ENCODE data around the gene KRT6B.

Gene KRT6B

DNA sequence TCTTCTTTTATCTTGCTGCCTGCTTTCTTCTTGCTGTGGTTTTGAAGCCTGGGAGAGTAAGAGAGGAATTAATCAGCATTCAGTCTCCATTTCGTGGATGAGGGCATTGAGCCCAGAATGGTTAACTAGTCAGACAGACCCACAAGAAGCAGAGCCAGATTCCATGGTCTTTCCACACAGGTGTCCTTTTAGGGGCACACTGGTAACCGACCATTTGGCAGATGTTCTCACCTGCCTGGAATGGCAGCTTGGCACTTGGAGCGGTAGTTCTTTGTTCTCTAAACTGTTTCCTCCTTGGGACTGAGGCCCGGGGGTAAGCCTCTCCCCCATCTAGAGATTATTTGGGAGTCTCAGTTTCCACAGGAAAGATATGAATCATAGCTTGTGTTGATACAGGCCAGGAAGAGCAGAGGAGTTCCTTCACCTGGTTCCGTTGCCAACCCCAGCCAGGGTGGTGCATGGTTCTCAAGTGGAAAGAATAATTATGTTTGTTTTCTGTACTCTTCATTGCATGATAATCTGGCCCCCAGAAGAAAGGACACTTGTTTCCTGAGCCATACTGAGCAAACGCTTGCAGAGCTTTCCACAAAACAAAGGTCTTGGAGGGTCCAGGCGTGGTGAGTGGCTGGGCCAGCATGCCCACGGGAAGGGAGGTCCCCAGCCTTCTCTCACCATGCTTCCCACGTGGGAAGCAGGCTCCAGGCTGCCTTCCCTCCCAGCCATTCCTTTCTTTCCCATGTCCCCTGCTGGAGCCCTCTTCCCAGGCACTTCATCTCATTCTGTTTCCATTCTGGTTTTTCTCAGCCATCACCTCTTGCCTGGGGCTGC lies 15.7 kb downstream of the KRT6B start:
- DNase-seq (ENCODE audit: insufficient read length, low spot score) (no peak), FAIRE-seq (no peak)

DNA sequence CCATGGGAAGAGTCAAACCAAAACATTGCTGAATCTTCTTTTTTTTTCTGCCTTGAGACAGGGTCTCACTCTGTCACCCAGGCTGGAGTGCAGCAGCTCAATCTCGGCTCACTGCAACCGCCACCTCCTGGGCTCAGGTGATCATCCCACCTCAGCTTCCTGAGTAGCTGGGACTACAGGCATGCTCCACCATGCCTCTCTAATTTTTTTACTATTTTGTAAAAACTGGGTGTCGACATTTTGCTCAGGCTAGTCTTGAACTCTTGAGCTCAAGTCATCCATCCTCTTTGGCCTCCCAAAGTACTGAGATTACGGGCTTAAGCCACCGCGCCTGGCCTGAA lies 16.3 kb downstream of the KRT6B start:
- FAIRE-seq (no peak), DNase-seq (ENCODE audit: insufficient read length, low spot score) (no peak)
- TF ChIP-seq POLR2A (IDR thresholded peaks at IDR 0.05; ENCODE audit: low read depth, low read length), result no peak

More for the DNA sequence above, 15.7 kb downstream of the KRT6B start:
- TF ChIP-seq POLR2A (IDR thresholded peaks at IDR 0.05; ENCODE audit: low read depth, low read length), result no peak

DNA sequence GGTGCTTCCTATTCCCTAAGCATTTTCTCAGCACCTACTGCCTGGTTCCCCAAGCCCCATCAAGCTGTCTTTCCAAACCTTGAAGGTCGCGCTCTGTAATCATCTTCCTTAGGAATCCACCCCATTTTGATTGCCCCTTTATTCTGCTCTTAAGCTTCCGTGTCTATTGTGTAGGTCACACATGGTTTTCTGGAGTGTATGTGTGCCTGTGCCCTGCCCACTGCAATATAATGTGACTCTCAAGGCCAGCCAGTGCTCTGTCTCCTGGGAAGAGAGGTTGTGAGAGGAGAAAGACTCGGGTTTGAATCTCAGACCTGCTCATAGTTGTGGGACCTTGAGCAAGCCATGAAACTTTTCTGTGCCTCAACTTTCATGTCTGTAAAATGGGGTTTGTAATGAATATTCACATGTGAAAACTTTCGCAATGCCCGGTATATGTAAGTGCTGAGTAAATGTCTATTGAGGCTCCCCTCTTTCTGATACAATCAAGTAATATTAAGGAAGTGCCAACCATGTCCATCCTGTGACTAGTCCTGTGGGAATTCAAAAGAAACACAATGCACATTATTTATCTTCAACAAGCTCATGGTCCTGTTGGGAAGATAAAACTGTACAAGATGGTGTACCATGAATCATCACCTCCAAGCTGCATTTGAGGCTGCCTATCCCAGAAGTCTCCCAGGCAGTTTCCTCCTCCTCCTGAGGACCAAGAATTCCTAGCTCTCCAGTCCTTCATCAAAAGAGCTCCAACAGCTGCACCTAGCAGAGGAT lies 17.0 kb downstream of the KRT6B start:
- FAIRE-seq, result no peak
- no peak for DNase-seq (ENCODE audit: insufficient read length, low spot score)
- TF ChIP-seq POLR2A (IDR thresholded peaks at IDR 0.05; ENCODE audit: low read depth, low read length), result no peak

DNA sequence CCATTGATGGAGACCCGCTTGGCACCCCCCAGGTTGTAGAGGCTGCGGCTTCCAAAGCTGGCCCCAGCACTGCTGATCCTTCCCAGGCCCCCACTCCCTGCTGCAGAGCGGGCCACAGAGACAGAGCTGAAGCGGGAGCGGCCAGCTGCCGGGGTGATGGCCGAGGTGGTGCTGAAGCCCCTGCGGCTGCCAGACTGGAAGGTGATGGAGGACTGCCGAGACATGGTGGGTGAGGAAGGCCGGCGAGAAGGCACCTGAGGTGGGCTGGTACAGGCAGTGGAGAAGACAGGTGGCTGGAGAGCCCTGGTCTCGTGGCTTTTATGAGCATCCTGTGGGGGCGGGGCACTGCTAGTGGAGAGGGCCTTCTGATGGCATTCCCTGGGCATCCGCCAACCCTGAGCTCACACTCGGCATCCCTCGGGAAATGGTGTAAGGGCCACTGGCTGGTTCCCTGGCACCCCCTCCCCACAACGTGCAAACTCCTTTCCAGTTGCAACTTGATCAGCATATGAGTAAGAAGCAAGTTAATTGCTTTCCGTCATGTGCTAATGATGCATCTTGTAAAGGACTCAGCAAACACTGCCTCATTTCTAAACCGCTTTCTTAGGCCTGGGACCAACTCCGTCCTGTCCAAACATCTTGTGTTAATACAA lies 17.7 kb downstream of the KRT6B start, which contains the start of gene KRT75:
Gene KRT75 (minus strand): TSS at position 291 of the 653 bp plus-strand sequence. CDS start 67 bp downstream, at position 224.
- FAIRE-seq (no peak), DNase-seq (ENCODE audit: insufficient read length, low spot score) (no peak)
- no peak for TF ChIP-seq POLR2A (IDR thresholded peaks at IDR 0.05; ENCODE audit: low read depth, low read length)

DNA sequence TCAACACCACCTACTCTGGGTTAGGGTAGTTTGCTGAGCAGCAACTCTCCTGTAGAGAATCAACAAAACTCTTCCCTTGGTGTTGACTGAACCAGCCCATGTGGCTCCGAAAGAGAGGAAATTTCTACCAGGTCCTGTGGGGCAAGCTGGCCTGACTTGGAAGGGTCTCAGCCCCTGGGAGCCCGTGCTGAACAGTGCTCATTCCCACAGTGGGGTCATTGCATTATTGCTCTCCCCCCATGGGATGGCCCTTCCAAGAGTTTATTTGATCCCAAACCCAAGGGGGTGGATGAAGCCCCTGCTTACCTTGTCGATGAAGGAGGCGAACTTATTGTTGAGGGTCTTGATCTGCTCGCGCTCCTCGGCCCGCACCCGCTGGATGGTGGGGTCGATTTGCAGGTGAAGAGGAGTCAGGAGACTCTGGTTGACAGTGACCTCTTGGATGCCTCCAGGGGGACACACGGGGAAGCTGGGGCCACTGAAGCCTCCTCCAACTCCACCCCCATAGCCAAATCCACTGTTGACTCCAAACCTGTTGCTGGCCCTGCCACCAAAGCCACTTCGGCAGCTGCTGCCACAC lies 18.4 kb downstream of the KRT6B start:
- FAIRE-seq (no peak), DNase-seq (ENCODE audit: insufficient read length, low spot score) (no peak)
- TF ChIP-seq POLR2A (IDR thresholded peaks at IDR 0.05; ENCODE audit: low read depth, low read length), result no peak

DNA sequence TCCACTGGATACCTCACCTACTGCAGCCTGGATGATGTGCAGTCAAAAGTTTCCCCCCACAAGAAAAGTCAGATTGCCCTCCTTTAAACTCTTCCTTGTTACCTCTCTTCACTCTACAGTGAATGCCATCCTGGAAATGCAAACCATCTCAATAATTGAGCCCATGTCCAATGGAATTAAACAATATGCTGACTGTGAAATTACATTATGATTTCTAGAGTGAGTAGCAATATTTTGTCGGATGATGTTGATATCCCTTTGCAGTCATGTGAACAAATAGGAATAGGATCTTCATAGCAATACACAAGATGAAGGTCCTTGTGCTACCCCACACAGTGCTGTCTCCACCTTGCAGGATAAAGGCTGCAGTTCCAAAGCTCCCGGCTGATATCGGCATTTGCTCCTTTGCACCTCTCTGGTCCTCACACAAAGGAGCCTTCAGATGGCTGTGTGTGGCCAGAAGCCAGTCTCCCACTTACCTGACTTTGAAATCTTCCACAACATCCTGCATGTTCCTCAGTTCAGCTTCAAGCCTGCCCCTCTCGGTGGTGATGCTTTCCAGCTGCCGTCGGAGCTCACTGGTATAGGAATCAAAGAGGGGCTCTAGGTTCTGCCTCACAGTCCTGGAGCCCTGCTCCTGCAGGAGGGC lies 19.3 kb downstream of the KRT6B start:
- FAIRE-seq (no peak), DNase-seq (ENCODE audit: insufficient read length, low spot score) (no peak)
- no peak for TF ChIP-seq POLR2A (IDR thresholded peaks at IDR 0.05; ENCODE audit: low read depth, low read length)

DNA sequence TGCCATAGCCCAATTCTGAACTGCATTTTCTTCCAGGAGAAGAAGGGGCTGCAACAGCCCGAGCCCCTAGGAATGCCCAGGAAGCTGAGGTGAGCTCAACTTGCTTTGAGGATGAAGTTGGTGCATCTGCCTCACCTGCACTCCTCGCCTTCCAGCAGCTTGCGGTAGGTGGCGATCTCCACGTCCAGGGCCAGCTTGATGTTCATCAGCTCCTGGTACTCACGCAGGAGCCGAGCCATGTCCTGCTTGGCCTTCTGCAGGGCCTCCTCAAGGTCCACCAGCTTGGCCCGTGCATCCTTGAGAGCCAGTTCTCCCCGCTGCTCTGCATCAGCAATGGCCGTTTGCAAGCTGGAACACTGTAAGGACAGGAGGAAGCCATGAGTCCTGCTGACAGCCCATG lies 23.8 kb downstream of the KRT6B start:
- TF ChIP-seq POLR2A (IDR thresholded peaks at IDR 0.05; ENCODE audit: low read depth, low read length), result no peak
- FAIRE-seq, result no peak

DNA sequence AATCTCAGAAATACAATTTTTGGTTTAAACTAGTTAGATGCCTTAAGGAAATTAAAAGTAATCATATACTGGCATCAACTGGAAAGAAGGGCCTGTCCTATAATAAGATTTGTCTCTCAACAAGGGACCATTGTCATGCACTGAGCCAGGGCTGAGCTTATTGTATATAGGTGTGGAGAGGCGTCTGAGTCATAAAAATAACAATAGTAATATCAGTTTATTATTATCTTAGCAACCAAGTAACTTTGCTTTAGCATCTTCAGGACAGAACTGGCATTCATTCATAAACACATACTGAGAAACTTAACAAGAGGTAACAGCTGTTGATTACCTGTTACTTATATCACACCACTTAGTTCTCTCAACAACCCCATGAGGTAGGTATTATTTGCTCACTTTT lies 24.9 kb downstream of the KRT6B start:
- DNase-seq (ENCODE audit: insufficient read length, low spot score) (no peak), FAIRE-seq (no peak)
- no peak for TF ChIP-seq POLR2A (IDR thresholded peaks at IDR 0.05; ENCODE audit: low read depth, low read length)

More for the DNA sequence above, 23.8 kb downstream of the KRT6B start:
- DNase-seq (ENCODE audit: insufficient read length, low spot score), result no peak

DNA sequence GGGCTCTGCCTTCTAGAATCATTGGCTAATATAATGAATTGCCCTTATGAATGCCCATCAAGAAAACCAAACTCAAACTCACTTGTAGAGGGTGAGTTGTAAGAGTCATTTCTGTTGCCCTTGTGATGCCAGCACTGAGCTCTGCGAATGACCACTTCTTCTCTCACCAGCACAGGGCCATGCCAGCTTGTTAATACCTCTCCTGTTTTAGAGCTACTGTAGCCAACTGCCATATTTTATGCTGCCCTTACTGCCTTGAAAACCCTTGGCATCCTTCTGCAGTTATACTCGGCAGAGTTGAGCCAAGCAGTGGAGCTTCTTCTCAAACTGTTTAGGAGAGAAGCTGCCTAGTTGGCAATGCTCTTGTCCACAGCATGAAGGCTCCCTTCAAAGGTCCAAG lies 25.9 kb downstream of the KRT6B start:
- DNase-seq (ENCODE audit: insufficient read length, low spot score) (no peak), FAIRE-seq (no peak)
- TF ChIP-seq POLR2A (IDR thresholded peaks at IDR 0.05; ENCODE audit: low read depth, low read length), result no peak

DNA sequence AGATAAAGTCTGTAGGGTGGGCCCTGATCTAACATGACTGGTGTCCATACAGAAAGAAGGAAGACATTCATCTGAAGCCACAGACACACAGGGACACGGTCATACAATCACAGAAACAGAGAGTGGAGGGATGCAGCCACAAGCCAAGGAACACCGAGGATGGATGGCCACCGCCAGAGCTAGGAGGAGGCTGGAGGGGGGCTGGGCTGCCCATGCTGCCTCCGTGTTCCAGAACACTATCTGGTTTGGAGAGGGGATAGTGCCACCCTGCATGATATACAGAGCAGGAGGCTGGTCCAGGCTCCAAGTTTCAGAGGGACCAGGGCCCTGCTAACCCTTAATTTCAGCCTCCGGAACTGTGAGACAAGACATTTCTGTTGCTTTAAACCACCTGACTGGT lies 26.5 kb downstream of the KRT6B start:
- DNase-seq (ENCODE audit: insufficient read length, low spot score) (no peak), FAIRE-seq (no peak)
- no peak for TF ChIP-seq POLR2A (IDR thresholded peaks at IDR 0.05; ENCODE audit: low read depth, low read length)

DNA sequence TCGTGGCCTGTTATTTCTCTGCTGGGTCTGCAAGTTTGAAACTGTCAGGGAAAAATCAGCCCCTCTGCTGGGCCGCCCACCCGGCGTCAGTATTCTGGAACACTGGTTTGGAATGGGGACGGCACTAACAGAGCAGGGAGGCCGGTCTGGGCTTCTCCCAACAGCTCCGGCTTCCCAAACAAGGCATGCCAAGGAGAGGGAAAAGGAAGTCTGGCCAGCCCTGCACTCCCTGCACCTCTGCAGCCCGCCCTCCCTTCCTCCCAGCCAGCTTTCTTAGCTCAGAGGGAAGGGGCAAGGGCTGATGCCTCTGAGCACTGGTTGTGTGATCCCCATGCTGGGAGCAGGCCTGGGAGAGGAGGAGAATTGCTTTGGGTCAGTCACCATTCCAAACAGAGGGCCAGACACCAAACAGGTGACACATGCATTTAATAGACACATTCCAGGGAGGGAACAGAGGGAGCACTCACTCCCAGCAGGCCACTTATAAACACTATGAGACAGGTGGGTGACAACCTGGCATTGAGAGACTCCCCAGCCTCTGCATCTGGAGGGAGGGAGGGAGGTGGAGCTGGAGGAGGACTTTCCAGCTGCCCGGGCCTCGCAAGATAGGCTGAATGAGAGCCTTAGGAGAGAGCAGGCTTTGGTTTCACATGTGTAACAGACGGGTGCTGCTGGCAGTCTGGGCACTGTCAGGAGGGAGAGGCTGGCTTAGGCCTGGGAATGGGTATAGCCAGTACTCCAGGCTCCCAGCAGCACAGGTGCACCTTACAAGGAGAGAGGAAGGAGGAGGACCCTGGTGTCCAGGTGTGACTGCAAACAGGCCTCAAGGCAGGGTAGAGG lies 28.1 kb downstream of the KRT6B start:
- DNase-seq (ENCODE audit: insufficient read length, low spot score) (no peak), FAIRE-seq (no peak)
- no peak for TF ChIP-seq POLR2A (IDR thresholded peaks at IDR 0.05; ENCODE audit: low read depth, low read length)

DNA sequence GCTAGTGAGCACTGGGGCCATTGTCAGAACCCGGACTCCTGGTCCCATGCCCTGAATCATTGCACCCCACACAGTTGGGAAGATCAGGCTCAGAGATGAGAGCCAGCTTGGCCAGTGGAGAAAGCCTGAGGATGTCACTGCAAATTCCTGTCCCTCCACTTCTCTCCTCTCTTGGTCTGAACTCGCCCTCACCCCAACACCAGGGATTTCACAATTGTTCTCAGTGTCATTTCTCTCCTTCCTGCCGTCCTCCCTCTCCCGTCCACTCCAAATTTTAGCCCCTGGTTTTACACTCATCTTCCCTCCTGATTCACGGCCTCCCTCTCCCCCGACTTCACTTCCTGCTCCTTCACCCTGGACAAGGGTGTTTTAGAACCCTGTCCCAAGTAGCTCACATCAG lies 28.9 kb downstream of the KRT6B start:
- no peak for DNase-seq (ENCODE audit: insufficient read length, low spot score)
- no peak for FAIRE-seq
- no peak for TF ChIP-seq POLR2A (IDR thresholded peaks at IDR 0.05; ENCODE audit: low read depth, low read length)

DNA sequence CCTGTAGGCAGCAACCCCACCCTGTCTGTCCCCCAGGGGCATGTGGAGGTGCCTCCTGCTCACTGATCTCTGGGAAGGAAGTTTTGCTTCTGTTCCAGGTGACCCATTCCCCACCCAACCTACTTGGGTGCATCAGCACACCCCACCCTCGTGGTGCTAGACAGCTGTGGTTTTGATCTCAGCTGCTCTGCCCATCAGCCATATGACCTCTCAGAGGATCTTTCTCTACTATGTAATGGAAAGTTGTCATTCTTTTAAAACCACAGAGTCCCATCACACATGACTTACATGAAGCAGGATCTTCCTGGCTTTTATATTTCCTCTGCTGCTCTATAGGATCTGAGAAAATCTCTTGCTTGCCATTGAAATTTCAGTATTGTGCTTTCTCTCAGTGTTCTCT lies 32.3 kb downstream of the KRT6B start:
- DNase-seq (ENCODE audit: insufficient read length, low spot score) (no peak), FAIRE-seq (no peak)
- TF ChIP-seq POLR2A (IDR thresholded peaks at IDR 0.05; ENCODE audit: low read depth, low read length), result no peak
